HPDE6-E6E7 (cell line): ENCODE measurements around the gene RTP5.

ENCODE experiments used
- DNase-seq: peaks from one replicate; pipeline ENCODE4 v3.0.0; 2011; ENCODE audit warnings: missing footprints; ENCODE audit errors: extremely low spot score

RTP5 gene

DNA sequence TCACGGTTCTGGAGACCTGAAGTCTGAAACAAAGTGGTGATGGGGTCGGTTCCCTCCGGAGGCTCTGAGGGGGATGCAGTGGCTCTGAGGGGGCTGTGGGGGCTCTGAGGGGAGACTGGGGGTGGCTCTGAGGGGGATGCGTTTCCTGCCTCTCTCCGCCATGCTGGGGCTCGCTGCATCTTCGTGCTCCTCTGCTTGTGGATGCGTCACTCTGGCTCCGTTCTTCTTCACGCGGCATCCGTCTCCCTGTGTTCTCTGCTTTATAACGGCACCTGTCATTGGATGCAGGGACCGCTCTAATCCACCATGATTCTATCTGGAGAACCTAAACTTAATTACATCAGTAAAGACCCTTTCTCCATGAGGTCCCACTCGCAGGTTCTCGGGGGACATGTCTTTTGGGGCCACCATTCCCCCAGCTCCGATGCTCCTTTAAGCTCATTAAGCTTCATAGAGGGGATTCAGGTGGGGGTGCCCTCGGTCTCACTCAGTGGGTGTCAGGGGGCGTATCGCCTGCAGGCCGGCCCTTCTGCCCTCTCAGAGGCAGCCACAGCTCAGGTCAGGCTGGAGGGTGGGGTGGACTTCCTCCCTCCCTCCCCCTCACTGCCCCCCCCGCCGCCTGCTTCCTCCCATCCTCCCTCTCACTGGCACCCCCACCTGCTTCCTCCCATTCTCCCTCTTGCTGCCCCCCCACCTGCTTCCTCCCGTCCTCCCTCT is 18.4 kb downstream of the RTP5 start:
- DNase-seq = no peak

- no peak for DNase-seq
These were observed 19.1 kb downstream of the RTP5 start for GRCh38 chr2:241888641-241889040.

DNA sequence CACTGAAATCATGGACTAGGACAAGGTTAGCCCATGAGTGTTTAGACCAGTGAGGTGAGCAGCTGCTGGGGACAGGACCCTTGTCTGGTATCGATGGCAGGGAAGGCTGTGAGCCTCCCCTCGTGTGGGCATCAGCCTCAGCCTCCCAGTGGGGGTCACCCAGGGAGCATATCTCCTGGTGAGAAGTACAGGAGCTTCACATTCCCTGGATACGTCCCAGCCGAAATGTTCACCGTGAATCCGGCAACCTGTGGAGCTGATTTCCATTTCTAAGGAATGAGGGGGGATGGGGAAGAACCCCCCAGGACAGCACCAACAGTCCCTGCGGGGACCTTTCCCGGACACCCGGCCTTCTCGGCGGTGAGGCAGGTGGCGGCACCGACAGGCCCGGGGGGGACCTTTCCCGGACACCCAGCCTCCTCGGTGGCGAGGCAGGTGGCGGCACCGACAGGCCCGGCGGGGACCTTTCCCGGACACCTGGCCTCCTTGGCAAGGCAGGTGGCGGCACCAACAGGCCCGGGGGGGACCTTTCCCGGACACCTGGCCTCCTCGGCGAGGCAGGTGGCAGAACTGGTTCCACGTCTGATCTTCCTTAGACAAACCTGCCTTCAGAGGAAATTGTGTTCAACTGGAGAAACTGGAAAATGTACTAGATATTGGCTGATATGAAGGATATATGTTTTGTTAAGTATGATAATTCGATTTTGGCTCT is 21.2 kb downstream of the RTP5 start:
- no peak for DNase-seq

- DNase-seq = no peak
These were observed 21.9 kb downstream of the RTP5 start for GRCh38 chr2:241891315-241891987.

DNA sequence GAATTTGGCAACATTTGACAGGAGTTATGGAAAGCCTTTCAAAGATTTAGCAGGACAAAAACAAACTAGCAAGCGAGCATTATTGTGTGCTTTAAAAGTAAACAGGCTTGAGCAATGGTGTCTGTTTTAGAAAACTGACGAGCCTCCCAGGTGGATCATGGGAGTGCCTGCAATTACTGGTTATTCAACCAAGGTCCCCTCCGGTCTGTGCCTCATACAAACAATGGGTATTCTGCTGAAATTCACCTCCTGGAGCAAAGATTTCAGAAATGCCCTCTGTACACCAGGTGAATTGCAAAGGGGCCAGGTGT is 22.4 kb downstream of the RTP5 start:
- DNase-seq = no peak

GRCh38 chr2:241892299-241893137 is 23.0 kb downstream of the RTP5 start:
- DNase-seq = no peak

DNA sequence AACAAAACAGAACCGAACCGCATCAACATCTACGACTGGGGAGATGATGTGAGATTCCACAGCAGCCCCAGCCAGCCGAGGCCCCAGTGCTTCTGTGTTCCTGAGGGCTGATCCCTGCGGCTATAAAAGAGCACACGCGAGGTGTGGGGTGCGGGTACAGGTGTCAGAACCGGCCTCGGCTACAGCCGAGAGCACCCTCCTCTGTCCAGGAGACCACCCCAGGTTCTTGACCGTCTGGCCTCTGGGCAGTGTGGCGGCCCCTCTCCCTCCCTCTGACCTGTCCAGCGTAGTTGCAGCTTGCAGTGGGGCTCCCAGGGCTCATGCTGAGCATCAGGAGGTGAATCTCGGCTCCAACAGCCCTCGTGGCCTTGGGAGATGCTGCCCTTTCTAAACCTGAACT is 23.7 kb downstream of the RTP5 start:
- no peak for DNase-seq

GRCh38 chr2:241894056-241894641 is 24.6 kb downstream of the RTP5 start:
- peak; percentile 81 for DNase-seq

DNA sequence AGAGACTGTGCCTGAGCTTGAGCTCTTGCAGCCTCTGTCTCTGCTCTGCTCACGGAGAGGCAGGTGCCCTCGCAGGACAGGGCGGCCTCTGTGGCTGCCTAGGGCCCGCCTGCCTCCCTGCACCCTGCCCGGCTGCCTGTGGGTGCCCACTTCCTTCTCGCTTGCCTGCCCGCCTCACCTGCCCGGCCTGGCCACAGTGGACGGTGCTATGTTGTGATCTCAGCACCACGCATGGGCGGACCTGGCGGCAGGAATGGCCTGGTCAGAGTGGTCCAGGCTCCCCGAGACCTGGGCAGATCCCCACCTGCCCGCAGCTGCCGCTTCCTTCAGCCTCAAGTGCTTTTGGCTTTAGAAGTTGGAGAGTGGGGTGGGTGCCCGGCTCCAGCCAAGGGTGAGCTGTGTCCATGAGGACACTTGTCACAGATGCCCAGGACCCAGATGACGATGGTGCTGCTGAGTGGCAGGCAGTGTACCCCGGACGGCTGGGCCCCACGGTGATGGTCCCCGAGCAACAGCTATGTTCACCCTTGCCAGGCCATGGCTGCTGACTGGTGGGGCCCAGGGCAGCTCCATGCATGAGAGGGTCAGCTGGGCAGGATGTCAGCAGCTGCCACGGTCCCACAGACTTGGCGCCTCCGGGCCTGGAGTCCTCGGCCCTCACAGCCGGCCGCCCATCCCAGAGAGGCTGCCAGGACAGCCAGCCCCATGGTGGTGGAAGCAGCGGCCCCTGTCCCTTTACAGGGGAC is 25.3 kb downstream of the RTP5 start:
- no peak for DNase-seq

DNA sequence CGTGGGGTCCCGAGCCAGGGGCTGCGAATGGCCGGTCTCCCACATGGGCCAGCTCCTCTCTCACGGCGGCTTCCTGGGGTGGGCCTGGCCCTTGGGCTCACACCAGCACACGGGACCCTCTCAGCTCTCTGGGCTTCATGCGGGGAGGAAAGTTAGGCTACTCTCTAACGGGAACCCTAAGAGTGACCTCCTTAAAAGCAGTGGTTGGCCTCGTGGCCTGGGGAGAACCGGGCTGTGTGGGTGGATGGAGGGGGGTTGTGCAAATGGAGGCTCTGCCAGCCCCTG is 25.8 kb downstream of the RTP5 start:
- no peak for DNase-seq

DNA sequence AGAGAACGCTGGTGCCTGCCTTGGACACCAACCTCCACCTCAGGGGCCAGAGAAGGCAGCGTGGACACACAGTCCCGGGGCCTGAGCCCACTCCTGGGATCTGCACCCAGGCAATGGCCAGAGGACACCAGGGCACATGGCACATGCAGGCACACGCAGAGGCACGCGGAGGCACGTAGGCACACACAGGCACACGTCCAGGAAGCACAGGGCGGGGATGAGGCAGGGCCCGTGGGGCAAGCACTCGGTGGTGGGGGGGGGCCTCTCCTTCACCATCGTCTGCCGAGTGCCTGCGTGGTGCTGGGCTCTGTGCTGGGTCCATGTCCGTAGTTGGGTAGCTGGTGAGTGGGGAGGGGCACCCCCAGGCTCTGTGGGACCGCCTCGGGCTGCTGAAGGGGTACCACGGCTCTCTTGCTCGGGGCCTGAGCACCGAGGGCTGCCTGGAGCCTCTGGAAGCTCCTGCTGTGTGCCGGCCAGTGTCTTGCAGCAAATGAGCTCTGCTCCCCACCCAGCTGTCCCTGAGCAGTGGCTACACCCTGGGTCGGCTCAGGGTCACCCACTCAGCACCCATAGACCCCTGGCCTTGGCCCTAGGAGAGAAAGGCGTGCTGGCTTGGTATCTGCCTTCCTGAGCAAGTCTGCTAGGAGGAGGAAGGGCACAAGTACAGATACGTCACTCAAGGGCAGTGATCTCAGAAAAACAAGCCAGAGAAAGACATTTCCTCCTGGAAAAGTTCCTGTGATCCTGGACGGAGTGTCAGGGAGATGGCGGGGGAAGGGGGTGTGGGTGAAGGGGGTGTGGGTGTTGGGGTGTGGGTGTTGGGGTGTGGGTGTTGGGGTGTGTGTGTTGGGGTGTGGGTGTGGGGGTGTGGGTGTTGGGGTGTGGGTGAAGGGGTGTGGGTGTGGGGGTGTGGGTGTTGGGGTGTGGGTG is 26.4 kb downstream of the RTP5 start:
- no peak for DNase-seq

DNA sequence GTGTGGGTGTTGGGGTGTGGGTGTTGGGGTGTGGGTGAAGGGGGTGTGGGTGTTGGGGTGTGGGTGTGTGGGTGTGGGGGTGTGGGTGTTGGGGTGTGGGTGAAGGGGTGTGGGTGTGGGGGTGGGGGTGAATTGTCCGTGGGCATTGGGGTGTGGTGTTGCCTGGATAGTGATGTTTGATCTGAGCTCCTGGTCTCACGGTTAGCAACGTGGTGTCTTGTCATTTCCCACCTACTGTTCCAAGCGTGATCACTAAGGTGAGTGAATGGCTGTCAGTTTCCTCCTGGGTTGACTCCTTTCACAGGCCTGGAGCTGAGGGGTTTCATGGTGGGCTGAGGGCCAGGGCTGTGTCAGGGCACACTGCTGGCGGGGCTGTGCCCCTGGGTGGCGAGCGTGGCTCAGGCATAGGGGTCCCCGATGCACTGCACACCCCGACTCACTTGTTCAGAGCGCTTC is 27.2 kb downstream of the RTP5 start:
- DNase-seq = no peak

- DNase-seq = no peak
These were observed 27.8 kb downstream of the RTP5 start for GRCh38 chr2:241897231-241897916.

DNA sequence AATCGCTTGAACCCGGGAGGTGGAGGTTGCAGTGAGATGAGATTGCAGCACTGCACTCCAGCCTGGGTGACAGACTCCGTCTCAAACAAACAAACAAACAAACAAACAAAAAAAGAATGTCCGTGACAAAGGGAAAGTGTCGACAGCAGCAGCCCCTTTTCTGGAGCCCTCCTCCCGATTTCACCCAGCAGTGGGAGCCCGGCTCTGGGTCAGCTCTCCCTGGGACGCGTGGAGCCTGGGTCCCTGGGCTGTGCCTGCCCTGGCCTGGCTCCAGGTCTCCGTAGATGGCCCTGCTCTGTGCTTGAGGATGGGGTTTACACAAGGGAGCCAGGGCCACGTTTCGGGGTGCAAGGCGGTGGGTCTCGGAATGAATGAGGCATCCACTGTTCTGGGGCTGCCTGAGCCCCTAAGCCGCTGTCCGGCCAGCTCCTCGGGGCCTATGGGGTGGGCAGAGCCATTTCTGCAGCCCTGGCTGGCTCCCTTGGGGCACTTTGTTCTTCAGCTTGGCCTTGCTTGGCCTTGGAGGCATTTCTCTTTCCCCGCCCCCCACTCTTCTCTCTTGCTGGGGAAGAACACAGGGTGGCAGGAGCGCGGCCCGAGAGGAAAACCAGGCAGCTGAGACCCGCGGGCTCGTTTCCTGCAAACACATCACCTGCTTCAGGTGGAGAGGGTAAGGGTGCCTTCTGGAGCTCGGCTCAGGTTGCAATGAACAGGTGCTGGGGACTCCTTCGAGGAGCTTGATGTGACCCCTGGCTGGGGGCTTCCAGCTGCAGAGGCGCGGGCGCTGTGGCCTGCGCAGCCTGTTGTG is 29.1 kb downstream of the RTP5 start:
- no peak for DNase-seq

DNA sequence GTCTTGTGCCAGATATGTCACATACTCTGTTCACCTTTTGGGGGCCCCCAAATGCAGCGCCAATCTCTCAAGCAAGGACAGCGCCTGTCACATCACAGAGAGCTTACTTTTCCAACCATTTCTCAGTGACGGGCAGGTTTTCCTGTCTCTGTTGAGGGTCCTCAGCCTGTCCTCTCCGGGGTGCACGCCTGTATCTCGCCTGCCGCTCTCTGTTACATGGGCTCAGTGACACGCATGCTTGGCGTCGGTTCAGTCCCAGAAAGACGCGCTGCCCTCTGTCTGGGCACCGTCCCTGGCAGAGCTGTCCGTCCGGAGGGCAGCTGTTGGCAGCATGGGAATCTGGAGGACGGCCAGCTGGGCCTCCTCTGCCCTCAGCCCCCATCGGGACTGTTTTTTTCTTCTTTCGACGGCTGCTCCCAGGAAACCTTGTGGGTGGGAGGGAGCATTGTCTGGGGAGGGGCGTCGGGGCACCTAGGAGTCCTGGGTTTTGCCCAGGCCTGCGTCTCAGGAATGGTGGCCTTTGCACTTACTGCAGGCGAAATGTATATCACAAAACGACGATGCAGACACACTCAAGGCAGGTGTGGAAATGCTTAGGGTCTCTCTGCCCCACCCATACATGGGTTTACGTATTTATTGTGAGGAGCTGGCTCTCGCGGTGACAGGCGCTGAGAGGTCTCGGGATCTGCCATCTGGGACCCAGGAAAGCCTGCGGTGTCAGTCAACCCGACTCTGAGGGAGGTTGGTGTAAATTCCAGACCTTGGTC is 30.9 kb downstream of the RTP5 start:
- no peak for DNase-seq

GRCh38 chr2:241901018-241901380 is 31.5 kb downstream of the RTP5 start:
- no peak for DNase-seq

GRCh38 chr2:241901500-241902351 is 32.2 kb downstream of the RTP5 start:
- DNase-seq = no peak
